ENCODE measurements around the gene GTF2IRD1. TPM values are rescaled to one million over a fixed set of nuclear protein-coding genes. Genes with fewer than 3 reads are reported as not detected.
"Not testable (repeated sequence)": the region's sequence is repeated elsewhere in the genome, so short reads cannot be mapped to it uniquely, and the experiment has no call there.

Gene GTF2IRD1
- total RNA-seq, 1 donor from 2014 or later = 2.7 TPM

DNA sequence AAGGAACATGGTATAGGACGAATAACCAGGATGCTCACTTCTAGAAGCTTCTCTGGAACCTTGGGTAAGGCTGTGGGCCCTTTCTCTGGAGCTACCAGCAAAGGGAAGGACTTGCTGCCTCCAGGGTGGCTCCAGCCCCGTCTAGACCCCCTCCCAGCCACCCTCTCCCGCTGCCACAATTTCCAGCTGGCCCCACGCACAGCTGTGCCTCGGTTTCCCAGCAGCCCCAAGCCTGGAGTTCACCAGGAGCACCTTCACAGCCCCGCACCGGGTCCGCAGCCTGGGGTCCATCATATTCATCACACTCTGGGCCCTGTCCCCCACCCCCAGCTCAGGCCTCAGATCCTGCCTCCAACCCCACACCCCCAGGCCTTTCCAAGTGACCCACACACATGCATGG is 35.6 kb upstream of the GTF2IRD1 start:
- no peak overlapping the region for H3K4me3 Mint-ChIP-seq
- no peak for DNase-seq
- H3K36me3 Mint-ChIP-seq (ENCODE audit: low read depth) = no peaks in the 10 kb centered on the region
- no peak overlapping the region for H3K27ac Mint-ChIP-seq
- no peaks in the 10 kb centered on the region for H3K4me1 Mint-ChIP-seq
- no peaks in the 10 kb centered on the region for H3K27me3 Mint-ChIP-seq
- no peaks in the 10 kb centered on the region for H3K9me3 Mint-ChIP-seq
- intact Hi-C loops (cut with micrococcal nuclease) = loop anchor here (10.0 kb wide), 1 partner anchor 447 kb away; no protein-coding TSS in a partner anchor

DNA sequence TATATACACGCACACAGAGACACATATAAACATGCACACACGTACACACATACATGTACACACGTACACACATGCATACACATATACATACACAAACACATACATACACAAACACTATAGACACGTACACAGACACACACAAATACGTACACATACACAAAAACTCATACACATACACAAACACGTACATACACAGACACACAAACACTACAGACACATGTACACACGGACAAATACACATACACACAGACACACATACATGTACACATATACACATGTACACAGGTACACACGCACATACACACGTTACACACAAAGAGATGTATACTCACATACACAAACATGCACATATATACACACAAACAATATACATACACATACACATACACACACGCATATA is 35.2 kb upstream of the GTF2IRD1 start:
- Mint-ChIP-seq H3K27me3 (no peaks in the 10 kb centered on the region), H3K27ac (no peak overlapping the region), H3K9me3 (no peaks in the 10 kb centered on the region), H3K4me3 (no peak overlapping the region), H3K4me1 (no peaks in the 10 kb centered on the region), H3K36me3 (ENCODE audit: low read depth) (no peaks in the 10 kb centered on the region)
- no peak for DNase-seq
- intact Hi-C loops (cut with micrococcal nuclease) = loop anchor here (10.0 kb wide), 1 partner anchor 446 kb away; no protein-coding TSS in a partner anchor

DNA sequence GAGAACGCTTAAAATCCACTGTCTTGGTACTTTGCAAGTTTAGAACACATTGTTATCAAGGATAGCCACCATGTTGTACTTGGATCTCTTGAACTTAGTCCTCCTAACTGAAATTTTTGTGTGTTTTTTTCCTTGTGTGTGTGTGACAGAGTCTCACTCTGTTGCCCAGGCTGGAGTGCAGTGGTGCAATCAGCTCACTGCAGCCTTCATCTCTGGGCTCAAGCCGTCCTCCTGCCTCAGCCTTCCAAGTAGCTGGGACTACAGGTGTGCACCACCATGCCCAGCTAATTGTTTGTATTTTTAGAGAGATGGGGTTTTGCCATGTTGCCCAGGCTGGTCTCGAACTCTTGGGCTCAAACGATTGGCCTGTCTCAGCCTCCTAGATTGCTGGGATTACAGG is 34.5 kb upstream of the GTF2IRD1 start:
- not testable (repeated sequence) for H3K27me3 Mint-ChIP-seq, H3K4me3 Mint-ChIP-seq

DNA sequence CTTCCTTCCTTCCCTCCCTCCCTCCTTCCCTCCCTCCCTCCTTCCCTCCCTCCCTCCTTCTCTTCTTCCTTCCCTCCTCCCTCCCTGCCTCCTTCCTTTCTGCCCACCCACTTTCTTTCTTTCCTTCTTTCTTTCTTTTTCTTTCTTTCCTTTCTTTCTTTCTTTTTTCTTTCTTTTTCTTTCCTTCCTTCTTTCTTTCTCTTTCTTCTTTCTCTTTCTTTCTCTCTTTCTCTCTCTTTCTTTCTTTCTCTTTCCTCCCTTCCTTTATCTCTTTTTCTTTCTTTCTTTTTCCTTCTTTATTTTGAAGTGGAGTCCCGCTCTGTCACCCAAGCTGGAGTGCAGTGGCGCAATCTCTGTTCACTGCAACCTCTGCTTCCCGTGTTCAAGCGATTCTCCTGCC is 33.7 kb upstream of the GTF2IRD1 start:
- intact Hi-C loops (cut with micrococcal nuclease) = no loop called here
- Mint-ChIP-seq H3K9me3 (no peaks in the 10 kb centered on the region), H3K4me1 (no peaks in the 10 kb centered on the region), H3K4me3 (no peak overlapping the region), H3K27ac (no peak overlapping the region), H3K27me3 (no peaks in the 10 kb centered on the region), H3K36me3 (ENCODE audit: low read depth) (no peaks in the 10 kb centered on the region)
- no peak for DNase-seq

More for the DNA sequence above, 34.5 kb upstream of the GTF2IRD1 start:
- intact Hi-C loops (cut with micrococcal nuclease) = loop anchor here (10.0 kb wide), 1 partner anchor 446 kb away; no protein-coding TSS in a partner anchor
- DNase-seq; H3K27ac Mint-ChIP-seq; H3K36me3 Mint-ChIP-seq (ENCODE audit: low read depth); H3K9me3 Mint-ChIP-seq; H3K4me1 Mint-ChIP-seq: not testable (repeated sequence)

DNA sequence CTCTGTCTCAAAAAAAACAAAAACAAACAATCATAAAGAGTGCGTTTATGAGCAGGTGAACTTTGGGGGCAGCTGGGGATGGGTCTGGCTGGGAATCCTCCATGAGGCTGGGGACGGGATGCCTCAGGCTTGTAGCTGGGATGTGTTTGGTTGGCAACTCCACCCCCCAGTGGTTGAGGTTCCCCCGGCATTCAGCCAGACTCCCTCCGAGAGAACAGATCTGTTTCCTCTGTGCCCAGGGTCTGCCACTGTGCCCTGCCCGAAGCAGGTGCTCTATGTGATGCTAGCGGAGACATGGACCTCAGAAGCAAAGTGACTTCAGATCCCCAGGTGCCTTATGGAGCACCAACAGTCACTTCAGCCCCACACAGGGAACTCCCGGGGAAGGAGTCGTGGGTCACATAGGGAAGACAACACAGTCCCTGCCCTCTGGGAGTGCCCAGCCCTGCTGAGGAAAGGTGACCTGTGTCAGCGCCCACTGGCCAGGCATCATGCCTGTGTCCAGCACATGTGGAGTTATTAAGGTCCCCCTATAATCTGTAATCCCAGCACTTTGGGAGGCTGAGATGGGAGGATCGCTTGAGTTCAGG is 29.3 kb upstream of the GTF2IRD1 start:
- no peaks in the 10 kb centered on the region for H3K9me3 Mint-ChIP-seq
- no peak for DNase-seq
- no peaks in the 10 kb centered on the region for H3K36me3 Mint-ChIP-seq (ENCODE audit: low read depth)
- no peaks in the 10 kb centered on the region for H3K27me3 Mint-ChIP-seq
- H3K4me1 Mint-ChIP-seq = no peaks in the 10 kb centered on the region
- H3K27ac Mint-ChIP-seq = no peak overlapping the region
- H3K4me3 Mint-ChIP-seq = no peak overlapping the region
- intact Hi-C loops (cut with micrococcal nuclease) = no loop called here

DNA sequence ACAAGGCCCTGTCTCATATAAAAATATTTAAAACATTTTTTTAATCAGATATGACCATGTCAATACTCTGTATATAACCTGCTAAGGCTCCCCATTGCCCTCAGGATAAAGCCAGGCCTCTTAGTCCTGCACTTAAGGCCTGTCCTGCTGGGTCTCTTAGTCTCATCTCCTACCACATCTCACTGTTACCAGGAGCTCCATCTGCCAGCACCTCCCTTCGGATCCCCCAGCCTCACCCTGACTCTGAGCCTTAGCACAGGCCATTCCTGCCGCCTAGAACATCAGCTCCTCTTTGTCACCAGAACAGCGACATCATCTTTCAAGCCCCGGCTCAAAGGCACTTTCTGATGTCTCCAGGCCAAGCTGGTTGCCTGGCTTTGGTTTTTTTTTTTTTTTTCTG is 25.7 kb upstream of the GTF2IRD1 start:
- no peak overlapping the region for H3K4me3 Mint-ChIP-seq
- H3K9me3 Mint-ChIP-seq = no peaks in the 10 kb centered on the region
- H3K4me1 Mint-ChIP-seq = no peaks in the 10 kb centered on the region
- intact Hi-C loops (cut with micrococcal nuclease) = no loop called here
- DNase-seq = no peak
- no peaks in the 10 kb centered on the region for H3K36me3 Mint-ChIP-seq (ENCODE audit: low read depth)
- H3K27ac Mint-ChIP-seq = no peak overlapping the region
- no peaks in the 10 kb centered on the region for H3K27me3 Mint-ChIP-seq

DNA sequence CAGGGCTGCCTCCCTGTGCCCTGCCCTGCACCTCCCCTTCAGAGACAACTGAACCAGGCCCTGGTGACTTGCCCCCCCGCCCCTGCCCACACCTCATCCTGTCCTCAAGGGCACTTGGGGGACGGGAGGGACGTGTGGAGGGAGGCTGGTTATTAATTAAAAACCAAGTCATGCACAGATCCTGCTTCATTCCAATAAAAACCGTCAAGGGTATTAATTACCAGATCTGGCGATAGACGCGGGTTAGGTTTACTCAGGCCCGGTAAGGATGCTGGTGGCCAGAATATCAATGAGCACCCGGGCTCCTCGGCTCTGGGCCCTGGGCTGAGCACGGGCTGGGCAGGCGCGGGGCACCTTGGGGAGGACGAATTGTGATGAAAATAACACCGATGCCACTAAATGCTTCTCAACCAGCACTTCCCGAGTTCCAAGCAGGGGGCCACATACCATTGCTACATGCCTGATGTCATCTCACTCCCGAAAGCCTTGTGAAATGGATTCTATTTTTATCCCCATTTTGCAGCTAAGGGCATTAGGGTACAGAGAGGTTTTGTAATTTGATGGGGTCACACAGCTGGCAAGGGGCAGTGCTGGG is 24.5 kb upstream of the GTF2IRD1 start:
- H3K27me3 Mint-ChIP-seq = no peaks in the 10 kb centered on the region
- no peak for DNase-seq
- intact Hi-C loops (cut with micrococcal nuclease) = no loop called here
- H3K4me3 Mint-ChIP-seq = no peak overlapping the region
- no peaks in the 10 kb centered on the region for H3K36me3 Mint-ChIP-seq (ENCODE audit: low read depth)
- no peak overlapping the region for H3K27ac Mint-ChIP-seq
- no peaks in the 10 kb centered on the region for H3K9me3 Mint-ChIP-seq
- H3K4me1 Mint-ChIP-seq = no peaks in the 10 kb centered on the region

DNA sequence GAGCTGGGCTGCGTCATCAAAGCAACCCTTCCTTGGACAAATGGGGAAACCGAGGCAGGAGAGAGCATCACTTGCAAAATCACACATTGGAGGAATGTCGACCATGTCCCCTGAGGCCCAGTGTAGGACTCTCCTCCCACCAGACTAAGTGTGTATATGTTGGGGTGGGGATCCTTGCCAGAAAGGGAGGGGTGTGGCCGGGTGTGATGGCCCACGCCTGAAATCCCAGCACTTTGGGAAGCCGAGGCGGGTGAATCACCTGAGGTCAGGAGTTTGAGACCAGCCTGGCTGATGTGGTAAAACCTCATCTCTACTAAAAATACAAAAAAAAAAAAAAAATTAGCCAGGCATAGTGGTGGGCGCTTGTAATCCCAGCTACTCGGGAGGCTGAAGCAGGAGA is 23.3 kb upstream of the GTF2IRD1 start:
- H3K9me3 Mint-ChIP-seq; H3K27ac Mint-ChIP-seq; H3K4me1 Mint-ChIP-seq; H3K4me3 Mint-ChIP-seq; H3K27me3 Mint-ChIP-seq; DNase-seq; H3K36me3 Mint-ChIP-seq (ENCODE audit: low read depth); intact Hi-C loops (cut with micrococcal nuclease): not testable (repeated sequence)

DNA sequence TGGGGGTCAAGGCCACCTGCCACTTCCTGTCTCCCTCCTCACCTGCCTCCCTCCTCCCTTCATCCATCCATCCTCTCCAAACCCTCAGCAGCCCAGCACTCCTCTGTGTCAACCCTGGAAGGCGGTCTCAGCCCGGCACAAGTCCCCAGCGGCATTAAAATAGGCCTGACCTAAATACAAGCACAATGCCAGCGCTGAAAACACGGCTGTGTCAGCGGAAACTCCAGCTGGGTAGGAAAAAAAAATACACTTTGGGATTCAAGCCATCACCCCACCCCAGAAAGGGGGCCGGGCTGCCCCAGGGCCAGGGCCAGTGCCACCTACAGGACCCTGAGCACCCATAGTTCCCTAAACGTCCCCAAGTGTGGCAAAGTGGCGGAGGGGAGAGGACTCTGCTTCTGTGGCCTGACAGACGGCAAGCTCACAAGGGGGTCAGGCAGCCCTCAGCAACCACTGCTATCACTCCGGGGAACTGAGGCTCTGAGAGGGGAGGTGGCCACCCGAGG is 22.7 kb upstream of the GTF2IRD1 start:
- no peaks in the 10 kb centered on the region for H3K4me1 Mint-ChIP-seq
- intact Hi-C loops (cut with micrococcal nuclease) = no loop called here
- no peaks in the 10 kb centered on the region for H3K27me3 Mint-ChIP-seq
- H3K36me3 Mint-ChIP-seq (ENCODE audit: low read depth) = no peaks in the 10 kb centered on the region
- no peak overlapping the region for H3K4me3 Mint-ChIP-seq
- no peaks in the 10 kb centered on the region for H3K9me3 Mint-ChIP-seq
- no peak overlapping the region for H3K27ac Mint-ChIP-seq
- no peak for DNase-seq

DNA sequence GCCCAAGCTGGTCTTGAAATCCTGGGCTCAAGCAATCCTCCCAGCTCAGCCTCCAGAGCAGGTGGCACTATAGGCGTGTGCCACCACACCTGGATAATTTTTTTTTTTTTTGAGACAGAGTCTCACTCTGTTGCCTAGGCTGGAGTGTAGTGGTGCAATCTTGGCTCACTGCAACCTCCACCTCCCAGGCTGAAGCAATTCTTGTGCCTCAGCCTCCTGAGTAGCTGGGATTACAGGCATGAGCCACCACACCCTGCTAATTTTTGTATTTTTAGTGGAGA is 16.5 kb upstream of the GTF2IRD1 start:
- H3K27me3 Mint-ChIP-seq; intact Hi-C loops (cut with micrococcal nuclease); H3K36me3 Mint-ChIP-seq (ENCODE audit: low read depth); H3K4me3 Mint-ChIP-seq; H3K27ac Mint-ChIP-seq; DNase-seq; H3K9me3 Mint-ChIP-seq; H3K4me1 Mint-ChIP-seq: not testable (repeated sequence)

DNA sequence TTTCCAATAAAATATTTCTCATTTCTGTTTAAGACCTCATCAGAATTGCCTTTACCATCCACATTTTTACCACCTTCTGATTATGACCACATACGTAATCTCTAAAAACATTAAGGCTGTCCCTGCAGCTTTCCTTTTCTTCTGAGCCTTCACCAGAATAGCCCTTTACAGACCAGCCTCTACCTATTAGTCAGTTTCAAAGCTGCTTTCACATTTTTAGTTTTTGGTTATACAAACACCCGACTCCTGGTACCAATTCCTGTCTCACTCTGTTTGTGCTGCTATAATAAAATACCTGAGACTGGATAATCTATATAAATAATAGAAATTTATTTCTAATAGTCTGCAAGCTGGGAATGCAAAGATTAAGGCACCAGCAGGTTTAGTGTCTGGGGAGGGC is 15.4 kb upstream of the GTF2IRD1 start:
- no peak overlapping the region for H3K27ac Mint-ChIP-seq
- peaks cover 6% of the 10 kb centered on the region for H3K9me3 Mint-ChIP-seq
- no peaks in the 10 kb centered on the region for H3K27me3 Mint-ChIP-seq
- DNase-seq = no peak
- no peaks in the 10 kb centered on the region for H3K36me3 Mint-ChIP-seq (ENCODE audit: low read depth)
- H3K4me1 Mint-ChIP-seq = no peaks in the 10 kb centered on the region
- intact Hi-C loops (cut with micrococcal nuclease) = no loop called here
- H3K4me3 Mint-ChIP-seq = no peak overlapping the region

DNA sequence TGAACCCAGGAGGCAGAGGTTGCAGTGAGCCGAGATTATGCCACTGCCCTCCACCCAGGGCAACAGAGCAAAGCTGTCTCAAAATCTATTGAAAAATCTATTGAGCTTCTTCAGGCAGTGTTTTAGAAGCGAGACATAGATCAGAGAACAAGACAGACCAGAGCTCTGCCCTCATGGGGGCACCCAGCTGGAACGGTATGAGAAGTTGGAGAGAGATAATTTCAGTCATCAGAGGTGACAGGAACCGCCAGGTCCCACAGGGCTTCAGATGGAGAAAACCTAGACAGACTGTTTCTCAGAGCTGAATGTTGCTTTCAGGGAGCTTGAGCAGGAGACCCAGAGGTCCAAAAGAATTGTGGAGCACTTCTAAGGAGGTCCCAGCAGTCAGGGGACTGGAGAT is 14.2 kb upstream of the GTF2IRD1 start:
- Mint-ChIP-seq H3K27me3 (no peaks in the 10 kb centered on the region), H3K27ac (no peak overlapping the region), H3K36me3 (ENCODE audit: low read depth) (no peaks in the 10 kb centered on the region), H3K4me1 (no peaks in the 10 kb centered on the region), H3K4me3 (no peak overlapping the region), H3K9me3 (peaks cover 6% of the 10 kb centered on the region)
- intact Hi-C loops (cut with micrococcal nuclease) = no loop called here
- no peak for DNase-seq

DNA sequence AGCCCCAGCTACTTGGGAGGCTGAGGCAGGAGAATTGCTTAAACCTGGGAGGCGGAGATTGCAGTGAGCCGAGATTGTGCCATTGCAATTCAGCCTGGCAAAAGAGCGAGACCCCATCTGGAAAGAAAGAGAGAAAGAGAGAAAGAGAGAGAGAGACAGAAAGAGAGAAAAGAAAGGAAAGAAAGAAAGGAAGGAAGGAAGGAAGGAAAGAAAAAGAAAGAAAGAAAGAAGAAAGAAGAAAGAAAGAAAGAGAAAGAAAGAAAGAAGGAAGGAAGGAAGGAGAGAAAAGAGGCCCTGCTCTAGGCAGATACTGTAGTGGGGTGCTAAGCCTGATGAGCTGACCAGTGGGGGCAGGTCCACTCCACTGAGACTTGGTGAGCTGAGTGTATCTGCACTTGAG is 13.6 kb upstream of the GTF2IRD1 start:
- H3K27me3 Mint-ChIP-seq; H3K9me3 Mint-ChIP-seq; H3K4me3 Mint-ChIP-seq; H3K27ac Mint-ChIP-seq; intact Hi-C loops (cut with micrococcal nuclease); H3K36me3 Mint-ChIP-seq (ENCODE audit: low read depth); DNase-seq; H3K4me1 Mint-ChIP-seq: not testable (repeated sequence)

DNA sequence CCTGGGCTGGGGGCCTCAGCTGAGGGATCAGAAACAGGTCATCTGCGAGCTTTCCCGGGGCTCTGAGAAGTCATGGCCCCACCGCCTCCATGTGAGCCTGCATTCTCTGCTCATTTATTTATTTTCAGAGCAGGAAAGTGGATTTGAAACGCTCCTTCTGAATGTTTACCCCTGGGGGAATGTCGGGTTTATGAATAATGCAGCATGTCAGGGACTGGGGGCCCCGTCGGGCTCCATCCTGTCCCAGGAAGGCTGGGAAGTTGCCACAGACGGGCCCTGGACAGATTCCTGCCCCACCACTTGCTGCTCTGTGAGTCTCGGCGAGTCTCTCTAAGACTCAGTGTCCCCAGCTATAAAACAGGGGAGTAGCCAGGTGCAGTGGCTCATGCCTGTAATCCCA is 11.9 kb upstream of the GTF2IRD1 start:
- Mint-ChIP-seq H3K36me3 (ENCODE audit: low read depth) (no peaks in the 10 kb centered on the region), H3K27me3 (no peaks in the 10 kb centered on the region), H3K9me3 (peaks cover 6% of the 10 kb centered on the region), H3K27ac (no peak overlapping the region), H3K4me1 (no peaks in the 10 kb centered on the region), H3K4me3 (no peak overlapping the region)
- DNase-seq = no peak
- intact Hi-C loops (cut with micrococcal nuclease) = no loop called here

All from activated CD4-positive, alpha-beta T cell treated with anti-CD3 and anti-CD28 coated beads, Interleukin-2, amount 10 ng/mL, durations not matched to agents 24 days and 14 days (primary cell).